ENCODE results near the gene NBPF19.
"Not testable (repeated sequence)": the region's sequence is repeated elsewhere in the genome, so short reads cannot be mapped to it uniquely, and the experiment has no call there.

The NBPF19 gene

GRCh38 chr1:149474745-149475144, at the start of gene NBPF19:
Gene NBPF19 (plus strand): TSS chr1:149475045. CDS start chr1:149475933, 888 bp downstream.
- DNase-seq (ENCODE audit: low spot score), result not testable (repeated sequence)

- DNase-seq (ENCODE audit: low spot score), result not testable (repeated sequence)
These were observed 46.5 kb upstream of the NBPF19 start for GRCh38 chr1:149428317-149428716.

- DNase-seq (ENCODE audit: low spot score), result not testable (repeated sequence)
These were observed 29.4 kb upstream of the NBPF19 start for GRCh38 chr1:149445451-149445850.

- not testable (repeated sequence) for DNase-seq (ENCODE audit: low spot score)
These were observed 22.6 kb upstream of the NBPF19 start for GRCh38 chr1:149452196-149452595.

GRCh38 chr1:149452652-149453051, 22.2 kb upstream of the NBPF19 start:
- DNase-seq (ENCODE audit: low spot score), result not testable (repeated sequence)

- peak; percentile 6 for DNase-seq (ENCODE audit: low spot score)
These were observed 83.5 kb downstream of the NBPF19 start for GRCh38 chr1:149558350-149558825.

- DNase-seq (ENCODE audit: low spot score), result not testable (repeated sequence)
These were observed 87.0 kb downstream of the NBPF19 start for GRCh38 chr1:149561806-149562205.

GRCh38 chr1:149565485-149565884, 90.6 kb downstream of the NBPF19 start:
- not testable (repeated sequence) for DNase-seq (ENCODE audit: low spot score)

GRCh38 chr1:149572763-149573162, 97.9 kb downstream of the NBPF19 start:
- not testable (repeated sequence) for DNase-seq (ENCODE audit: low spot score)

GRCh38 chr1:149585592-149585991, 110.7 kb downstream of the NBPF19 start:
- DNase-seq (ENCODE audit: low spot score), result not testable (repeated sequence)
